H1 (cell line): Measurements from ENCODE around the gene RYR3. TPM values are rescaled to one million over a fixed set of nuclear protein-coding genes. Genes with fewer than 3 reads are reported as not detected.

Experiments used
- CTCF ChIA-PET: fragments of 300-600 bp; sonication (Branson Sonifier 250); formaldehyde crosslinking; loops from one replicate; lab custom pipeline; 2021; ENCODE audit not compliant: partially characterized antibody; lab: Charles Lee
- POLR2A ChIA-PET: fragments of 300-600 bp; sonication (Branson Sonifier 250); formaldehyde crosslinking; loops from one replicate; lab custom pipeline; 2021; ENCODE audit warnings: inconsistent platforms; ENCODE audit not compliant: partially characterized antibody; lab: Charles Lee
- DNase-seq, 2 experiments: peaks; one replicate each; pipeline versions ENCODE4 v3.0.0 to v3.0.0-alpha.2; 2010 to 2022; ENCODE audit warnings: low spot score in 2 of 2, low read depth in 1 of 2, mixed read lengths in 1 of 2
- FAIRE-seq: peaks from 2 replicates; lab custom pipeline; 2011; peaks lifted over from hg19 to GRCh38; lab: Jason Lieb, UNC
- H2AFZ ChIP-seq: 2 replicates; pipeline ENCODE4 v1.8.1; 2012; ENCODE audit warnings: low read length, inconsistent platforms
- H2AK5ac ChIP-seq: 2 replicates; pipeline ENCODE4 v1.6.1; 2013; ENCODE audit warnings: low read depth, low read length
- H2BK120ac ChIP-seq: replicated peaks from 2 replicates; pipeline ENCODE3; 2013; ENCODE audit warnings: low read depth, low read length, inconsistent platforms
- H2BK12ac ChIP-seq: 2 replicates; pipeline ENCODE4 v1.6.1; 2013; ENCODE audit warnings: low read depth, low read length
- H2BK15ac ChIP-seq: 2 replicates; pipeline ENCODE4 v1.6.1; 2013; ENCODE audit warnings: low read length
- H2BK20ac ChIP-seq: 2 replicates; pipeline ENCODE4 v1.6.1; 2013; ENCODE audit warnings: low read length
- H2BK5ac ChIP-seq: 2 replicates; pipeline ENCODE4 v1.6.1; 2013; ENCODE audit warnings: low read depth, low read length
- H3K14ac ChIP-seq: 2 replicates; pipeline ENCODE4 v1.6.1; 2013; ENCODE audit warnings: inconsistent platforms; ENCODE audit not compliant: insufficient read length
- H3K18ac ChIP-seq: 2 replicates; pipeline ENCODE4 v1.6.1; 2013; ENCODE audit warnings: low read length; ENCODE audit errors: extremely low read depth
- H3K23ac ChIP-seq: 2 replicates; pipeline ENCODE4 v1.6.1; 2013; ENCODE audit warnings: inconsistent platforms; ENCODE audit not compliant: insufficient read length
- H3K23me2 ChIP-seq: 2 replicates; pipeline ENCODE4 v1.6.1; 2013; ENCODE audit warnings: low read depth, low read length
- H3K27ac ChIP-seq: 2 replicates; pipeline ENCODE4 v1.6.1; 2011; ENCODE audit warnings: low read depth, low read length, inconsistent platforms
- H3K27me3 ChIP-seq, 4 experiments: replicated peaks in 1 of 4; 1 replicate in 1 of 4; 2 replicates in 3 of 4; pipeline versions ENCODE4 v1.6.1 to v1.8.1; 2011 to 2013; ENCODE audit warnings: low read length in 3 of 4, mild to moderate bottlenecking in 3 of 4, inconsistent platforms in 2 of 4, mixed read lengths in 2 of 4, moderate library complexity in 1 of 4; ENCODE audit not compliant: control insufficient read depth in 3 of 4, insufficient read depth in 3 of 4; ENCODE audit errors: extremely low read depth in 1 of 4
- H3K36me3 ChIP-seq, 4 experiments: 2 replicates each; pipeline versions ENCODE4 v1.6.1 to v1.8.1; 2011 to 2013; ENCODE audit warnings: mild to moderate bottlenecking in 4 of 4, low read length in 3 of 4, moderate library complexity in 2 of 4, control low read depth in 1 of 4, inconsistent platforms in 1 of 4; ENCODE audit not compliant: insufficient read depth in 4 of 4, control insufficient read depth in 2 of 4
- H3K4ac ChIP-seq: replicated peaks from 2 replicates; pipeline ENCODE3; 2013; ENCODE audit warnings: low read length, low read depth, mixed read lengths, inconsistent platforms; ENCODE audit not compliant: insufficient read length
- H3K4me1 ChIP-seq, 4 experiments: replicated peaks in 1 of 4; 1 replicate in 1 of 4; 2 replicates in 3 of 4; pipeline versions ENCODE4 v1.6.1 to v1.8.1; 2011 to 2013; ENCODE audit warnings: low read length in 3 of 4, inconsistent platforms in 2 of 4, mixed read lengths in 1 of 4; ENCODE audit not compliant: insufficient read depth in 4 of 4, control insufficient read depth in 3 of 4
- H3K4me2 ChIP-seq, 2 experiments: 2 replicates each; pipeline versions ENCODE4 v1.6.1 to v1.8.1; 2011 to 2013; ENCODE audit warnings: low read depth in 2 of 2, low read length in 2 of 2, control low read depth in 1 of 2, inconsistent platforms in 1 of 2, mild to moderate bottlenecking in 1 of 2; ENCODE audit not compliant: insufficient read depth in 1 of 2
- H3K4me3 ChIP-seq, 4 experiments: fragments of 200-600, 300-600 bp in 1 of 4; sonication (generic), shearing (Covaris generic), sonication (Bioruptor Twin) in 1 of 4; 2 replicates each; pipeline versions ENCODE4 v1.5.1 to v1.8.1; 2011 to 2016; ENCODE audit warnings: low read length in 4 of 4, low read depth in 3 of 4, control low read depth in 2 of 4, inconsistent platforms in 2 of 4, mild to moderate bottlenecking in 2 of 4, mixed read lengths in 1 of 4, moderate library complexity in 1 of 4; ENCODE audit not compliant: insufficient read depth in 2 of 4; ENCODE audit errors: extremely low read depth in 1 of 4
- H3K56ac ChIP-seq: replicated peaks from 2 replicates; pipeline ENCODE3; 2013; ENCODE audit warnings: low read depth, mild to moderate bottlenecking, mixed read lengths, low read length, inconsistent platforms; ENCODE audit not compliant: insufficient read length
- H3K79me1 ChIP-seq: 2 replicates; pipeline ENCODE4 v1.6.1; 2013; ENCODE audit warnings: low read depth, low read length, control low read depth
- H3K79me2 ChIP-seq, 2 experiments: 2 replicates each; pipeline versions ENCODE4 v1.6.1 to v1.8.1; 2012 to 2013; ENCODE audit warnings: low read length in 2 of 2, mild to moderate bottlenecking in 2 of 2, inconsistent platforms in 1 of 2; ENCODE audit not compliant: insufficient read depth in 2 of 2, control insufficient read depth in 1 of 2
- H3K9ac ChIP-seq, 4 experiments: replicated peaks in 1 of 4; 1 replicate in 1 of 4; 2 replicates in 3 of 4; pipeline versions ENCODE4 v1.6.1 to v1.8.1; 2011 to 2013; ENCODE audit warnings: low read depth in 3 of 4, low read length in 3 of 4, control low read depth in 2 of 4, mild to moderate bottlenecking in 2 of 4, moderate library complexity in 2 of 4, inconsistent platforms in 1 of 4; ENCODE audit errors: extremely low read depth in 1 of 4
- H3K9me3 ChIP-seq, 2 experiments: 2 replicates each; pipeline versions ENCODE4 v1.6.1 to v1.8.1; 2012 to 2013; ENCODE audit warnings: mild to moderate bottlenecking in 2 of 2, moderate library complexity in 2 of 2, control low read depth in 1 of 2, inconsistent platforms in 1 of 2, low read depth in 1 of 2, low read length in 1 of 2, mixed read lengths in 1 of 2; ENCODE audit not compliant: insufficient read depth in 2 of 2
- H4K20me1 ChIP-seq, 2 experiments: replicated peaks in 1 of 2; 2 replicates each; pipeline versions ENCODE3 to v1.8.1; 2011 to 2013; ENCODE audit warnings: inconsistent platforms in 2 of 2, low read length in 2 of 2, mild to moderate bottlenecking in 1 of 2; ENCODE audit not compliant: insufficient read depth in 2 of 2, control insufficient read depth in 1 of 2
- H4K5ac ChIP-seq: 2 replicates; pipeline ENCODE4 v1.6.1; 2013; ENCODE audit warnings: low read length, low read depth, mixed read lengths, inconsistent platforms; ENCODE audit not compliant: insufficient read length
- H4K8ac ChIP-seq: 2 replicates; pipeline ENCODE4 v1.8.0; 2013; ENCODE audit warnings: mild to moderate bottlenecking, moderate library complexity, low read length, inconsistent platforms; ENCODE audit not compliant: insufficient read depth; ENCODE audit errors: extremely low read depth
- H4K91ac ChIP-seq: replicated peaks from 2 replicates; pipeline ENCODE3; 2013; ENCODE audit warnings: low read length, mixed read lengths, inconsistent platforms; ENCODE audit not compliant: insufficient read length
- ATF3 ChIP-seq: IDR thresholded peaks from 2 replicates; pipeline ENCODE4 v1.6.1; 2011; ENCODE audit warnings: low read depth, mild to moderate bottlenecking, low read length; ENCODE audit not compliant: insufficient read depth
- CEBPB ChIP-seq: IDR thresholded peaks from 2 replicates; pipeline ENCODE4 v1.6.1; 2012; ENCODE audit warnings: low read depth, low read length
- EGR1 ChIP-seq: IDR thresholded peaks from 2 replicates; pipeline ENCODE4 v1.6.1; 2011; ENCODE audit warnings: low read depth, low read length, borderline replicate concordance
- FOSL1 ChIP-seq: IDR thresholded peaks from 2 replicates; pipeline ENCODE4 v1.6.1; 2011; ENCODE audit warnings: mild to moderate bottlenecking, low read depth, low read length, moderate library complexity; ENCODE audit not compliant: insufficient read depth
- KDM5A ChIP-seq: fragments of 200-600 bp; IDR thresholded peaks from 2 replicates; pipeline ENCODE4 v1.7.1; 2012; ENCODE audit warnings: mild to moderate bottlenecking, low read length, inconsistent platforms, mixed read lengths
- MAFK ChIP-seq: IDR thresholded peaks from 2 replicates; pipeline ENCODE4 v1.6.1; 2012; ENCODE audit warnings: low read depth, mild to moderate bottlenecking, improper control_type of control experiment, low read length
- MAX ChIP-seq: IDR thresholded peaks from 2 replicates; pipeline ENCODE4 v1.6.1; 2012; ENCODE audit warnings: inconsistent platforms
- NRF1 ChIP-seq: IDR thresholded peaks from 2 replicates; pipeline ENCODE4 v1.6.1; 2011; ENCODE audit warnings: mild to moderate bottlenecking, low read depth, low read length, improper control_type of control experiment
- PHF8 ChIP-seq: fragments of 200-600 bp; sonication (generic); conservative IDR thresholded peaks from 2 replicates; pipeline ENCODE4 v1.7.1; 2012; ENCODE audit warnings: low read depth, mild to moderate bottlenecking, inconsistent platforms, low read length, moderate library complexity
- POLR2A ChIP-seq, 2 experiments: IDR thresholded peaks; 1 replicate in 1 of 2; 2 replicates in 1 of 2; pipeline ENCODE4 v1.6.1; 2011; ENCODE audit warnings: low read depth in 2 of 2, low read length in 2 of 2, mild to moderate bottlenecking in 2 of 2; ENCODE audit errors: control extremely low read depth in 1 of 2
- POLR2AphosphoS5 ChIP-seq: IDR thresholded peaks from 2 replicates; pipeline ENCODE4 v1.6.1; 2011; ENCODE audit warnings: low read depth, low read length
- RXRA ChIP-seq: IDR thresholded peaks from 2 replicates; pipeline ENCODE4 v1.6.1; 2011; ENCODE audit warnings: low read depth, mild to moderate bottlenecking, low read length, moderate library complexity; ENCODE audit not compliant: insufficient read depth
- SIN3A ChIP-seq, 2 experiments: IDR thresholded peaks in 1 of 2; conservative IDR thresholded peaks in 1 of 2; 2 replicates each; pipeline ENCODE4 v1.6.1; 2011 to 2012; ENCODE audit warnings: low read length in 2 of 2, improper control_type of control experiment in 1 of 2, low read depth in 1 of 2, mild to moderate bottlenecking in 1 of 2
- SRF ChIP-seq: IDR thresholded peaks from 2 replicates; pipeline ENCODE4 v1.6.1; 2011; ENCODE audit warnings: mild to moderate bottlenecking, low read depth, low read length, moderate library complexity
- TEAD4 ChIP-seq: IDR thresholded peaks from 2 replicates; pipeline ENCODE4 v1.6.1; 2012; ENCODE audit warnings: low read depth, low read length, inconsistent platforms, mixed read lengths
- WGBS, 2 experiments: shearing (Covaris generic) in 1 of 2; methylation state at CpG; one replicate each; pipeline versions ENCODE4 v1.1.6 to v1.1.7; 2013 to 2015; ENCODE audit warnings: low lambda C conversion rate in 2 of 2, mixed read lengths in 2 of 2, inconsistent platforms in 1 of 2, low coverage in 1 of 2, missing lambda C conversion rate in 1 of 2; ENCODE audit not compliant: insufficient replicate concordance in 2 of 2, insufficient coverage in 1 of 2, insufficient read length in 1 of 2; ENCODE audit errors: extremely low coverage in 1 of 2, missing lambda C conversion rate in 1 of 2; 5-methylcytosine and 5-hydroxymethylcytosine counted together
- polyA plus RNA-seq, 7 experiments: library from polyadenylated mRNA; depleted of rRNA in 3 of 7; stranded (reverse) in 5 of 7; unstranded in 2 of 7; fragments of >200 nt in 5 of 7; fragments of 200-250 nt in 2 of 7; gene quantifications; 1 replicate in 5 of 7; 2 replicates in 1 of 7; 4 replicates in 1 of 7; pipeline versions ENCODE4 v1.2.1 to v1.2.3, GENCODE V29; 2011 to 2013; ENCODE audit warnings: missing spikeins in 2 of 7, mixed read lengths in 2 of 7
- total RNA-seq: library from RNA; stranded (reverse); fragmentation: NEBNext Ultra II Directional; extraction: Animal tissue kit (Norgen Biotek cat#: 25700); gene quantifications from 2 replicates; pipeline ENCODE4 v1.2.1, GENCODE V29; 2021

RYR3 gene
- total and polyA plus RNA-seq, 2 of the 8 experiments (the other 6 are each of a cell fraction or from before 2014, with no cell fraction given) = 0.33 to 3.4 TPM

DNA sequence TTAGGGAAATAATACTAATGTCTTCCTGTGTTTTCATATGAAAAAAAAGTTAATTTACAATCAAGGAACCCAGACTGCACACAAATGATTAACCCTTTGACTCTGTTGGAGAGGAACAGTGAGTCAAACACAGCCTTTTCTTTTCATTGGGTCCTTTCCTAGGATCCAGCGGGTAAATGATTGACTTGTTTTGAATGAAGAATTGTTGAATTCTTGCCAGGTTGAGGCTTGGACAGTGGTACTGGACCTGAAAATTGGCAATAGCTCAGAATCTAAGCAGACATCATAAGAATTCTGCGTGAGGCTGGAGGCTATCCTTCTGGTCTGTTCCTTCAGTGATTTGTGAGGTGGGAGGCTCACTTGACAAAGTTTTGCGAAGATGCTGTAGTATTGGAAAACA is 143.0 kb downstream of the RYR3 start:
- FAIRE-seq (no peak), DNase-seq (no peak)
- H3K79me2 ChIP-seq = no peaks in the 10 kb centered on the region
- H2AFZ ChIP-seq = no peak overlapping the region
- no peak overlapping the region for H3K18ac ChIP-seq
- POLR2A ChIA-PET = no interaction called here
- H3K23me2 ChIP-seq = no peaks in the 10 kb centered on the region
- H3K36me3 ChIP-seq = no peaks in the 10 kb centered on the region; a peak in 2 of 8 replicates
- H3K27me3 ChIP-seq = no peaks in the 10 kb centered on the region
- no peak overlapping the region for H2BK120ac ChIP-seq
- no peak overlapping the region for H4K91ac ChIP-seq
- CTCF ChIA-PET = no interaction called here
- H3K56ac ChIP-seq = no peak overlapping the region
- no peaks in the 10 kb centered on the region for H3K9me3 ChIP-seq
- H4K20me1 ChIP-seq = no peaks in the 10 kb centered on the region
- no peak overlapping the region for H2AK5ac ChIP-seq
- no peak overlapping the region for H2BK15ac ChIP-seq
- no peak overlapping the region for H2BK20ac ChIP-seq
- no peak overlapping the region for H3K9ac ChIP-seq
- no peak overlapping the region for H3K4me3 ChIP-seq
- WGBS, 2 experiments = 96% methylated on average over 3 of the region's 3 CpGs; no CpG with 5 or more reads in 1 of the 2 experiments
- H4K5ac ChIP-seq = no peak overlapping the region
- no peak overlapping the region for H3K4ac ChIP-seq
- H4K8ac ChIP-seq = no peak overlapping the region
- H3K14ac ChIP-seq = no peak overlapping the region
- H2BK5ac ChIP-seq = no peak overlapping the region
- no peak overlapping the region for H3K23ac ChIP-seq
- no peaks in the 10 kb centered on the region for H3K79me1 ChIP-seq
- no peak overlapping the region for H3K27ac ChIP-seq
- peaks cover 0 to 4% (median 2%) of the 10 kb centered on the region in 4 experiments; a peak in 3 of 7 replicates for H3K4me1 ChIP-seq
- no peak overlapping the region for H3K4me2 ChIP-seq
- H2BK12ac ChIP-seq = no peak overlapping the region
- TF ChIP-seq MAFK (no peak), SRF (no peak), MAX (no peak), RXRA (no peak), NRF1 (no peak), PHF8 (no peak), SIN3A (conservative IDR thresholded peaks at IDR 0.05 in 1 of 2, IDR thresholded peaks at IDR 0.05 in 1 of 2; ENCODE audit: low read depth in 1 of 2, low read length in 2 of 2) (no peak), EGR1 (no peak), ATF3 (no peak), TEAD4 (no peak), CEBPB (no peak), POLR2A (IDR thresholded peaks at IDR 0.05; ENCODE audit: control extremely low read depth in 1 of 2, low read depth in 2 of 2, low read length in 2 of 2) (no peak), FOSL1 (no peak), KDM5A (no peak), POLR2AphosphoS5 (no peak)
